GM12878 (cell line): ENCODE measurements around the gene CDR2. TPM values are rescaled to one million over a fixed set of nuclear protein-coding genes. Genes with fewer than 3 reads are reported as not detected.

Experiments used
- ATAC-seq: fragments of 200-7000 bp; cut with Tn5 transposase; 3 replicates; pipeline ENCODE4 v1.9.1; 2020; ENCODE audit warnings: mild to moderate bottlenecking, moderate library complexity
- BruUV-seq: library from RNA; stranded (reverse); fragments of 400-500 nt; replicated peaks from 2 replicates; lab custom pipeline; 2021; lab: Mats Ljungman, UMichigan
- CTCF ChIA-PET: fragments of 300-600 bp; sonication (Branson Sonifier 250); formaldehyde crosslinking; extraction: SDS; loops from one replicate; lab custom pipeline; 2021; ENCODE audit warnings: inconsistent platforms; lab: Yijun Ruan, JAX
- POLR2A ChIA-PET: fragments of 350-600 bp; formaldehyde crosslinking; extraction: SDS; loops from one replicate; lab custom pipeline; 2021; ENCODE audit warnings: inconsistent platforms; lab: Charles Lee
- RAD21 ChIA-PET: fragments of 300-600 bp; sonication (Branson Sonifier 250); formaldehyde crosslinking; loops from one replicate; lab custom pipeline; 2023; ENCODE audit warnings: antibody characterized with exemption; ENCODE audit not compliant: unreplicated experiment; lab: Charles Lee
- SMC1A ChIA-PET: fragments of 300-600 bp; sonication (Branson Sonifier 250); formaldehyde crosslinking; loops from one replicate; lab custom pipeline; 2023; ENCODE audit not compliant: unreplicated experiment, uncharacterized antibody; lab: Charles Lee
- DNase-seq: peaks from one replicate; pipeline ENCODE4 v3.0.0-alpha.2; 2011; ENCODE audit warnings: low read depth, low spot score
- FAIRE-seq: peaks from 3 replicates; lab custom pipeline; 2011; peaks lifted over from hg19 to GRCh38; lab: Jason Lieb, UNC
- H2AFZ ChIP-seq: 2 replicates; pipeline ENCODE4 v1.6.0; 2011; ENCODE audit warnings: low read depth, low read length, control low read depth; ENCODE audit not compliant: control insufficient read depth
- H3K27ac ChIP-seq: 2 replicates; pipeline ENCODE4 v1.5.1; 2011; ENCODE audit warnings: control low read depth; ENCODE audit not compliant: control insufficient read depth, insufficient read depth
- H3K27me3 ChIP-seq, 2 experiments: replicated peaks in 1 of 2; 2 replicates each; pipeline versions ENCODE4 v1.6.0 to v1.6.1; 2011; ENCODE audit warnings: low read length in 1 of 2; ENCODE audit not compliant: control insufficient read depth in 2 of 2, insufficient read depth in 2 of 2
- H3K36me3 ChIP-seq, 2 experiments: 2 replicates each; pipeline ENCODE4 v1.5.1; 2011; ENCODE audit warnings: low read length in 1 of 2; ENCODE audit not compliant: control insufficient read depth in 2 of 2, insufficient read depth in 2 of 2
- H3K4me1 ChIP-seq: 2 replicates; pipeline ENCODE4 v1.6.1; 2011; ENCODE audit warnings: mild to moderate bottlenecking, low read length, moderate library complexity, mixed read lengths; ENCODE audit not compliant: control insufficient read depth, insufficient read depth
- H3K4me2 ChIP-seq: 2 replicates; pipeline ENCODE4 v1.6.0; 2011; ENCODE audit warnings: control low read depth; ENCODE audit not compliant: control insufficient read depth, insufficient read depth
- H3K4me3 ChIP-seq: fragments of 200-600 bp; sonication (generic); 2 replicates; pipeline ENCODE4 v1.5.1; 2016
- H3K79me2 ChIP-seq: 2 replicates; pipeline ENCODE4 v1.6.0; 2011; ENCODE audit warnings: low read length; ENCODE audit not compliant: control insufficient read depth, insufficient read depth
- H3K9ac ChIP-seq: 2 replicates; pipeline ENCODE4 v1.8.0; 2011; ENCODE audit warnings: low read length, control low read depth, mixed read lengths; ENCODE audit not compliant: control insufficient read depth, insufficient read depth
- H3K9me3 ChIP-seq: replicated peaks from 3 replicates; pipeline ENCODE4 v1.5.1; 2011; ENCODE audit warnings: mild to moderate bottlenecking, low read length; ENCODE audit not compliant: control insufficient read depth, insufficient read depth
- H4K20me1 ChIP-seq: 2 replicates; pipeline ENCODE4 v1.6.0; 2011; ENCODE audit not compliant: control insufficient read depth, insufficient read depth
- CHD1 ChIP-seq: IDR thresholded peaks from 2 replicates; pipeline ENCODE4 v1.6.1; 2012; ENCODE audit warnings: low read depth, low read length, improper control_type of control experiment
- IRF4 ChIP-seq: IDR thresholded peaks from 2 replicates; pipeline ENCODE4 v1.6.1; 2011; ENCODE audit warnings: low read depth, low read length
- IRF5 ChIP-seq: fragments of 450-650 bp; IDR thresholded peaks from 2 replicates; pipeline ENCODE4 v1.6.1; 2017; ENCODE audit warnings: borderline replicate concordance
- KDM1A ChIP-seq: fragments of 200-600 bp; sonication (generic); IDR thresholded peaks from 2 replicates; pipeline ENCODE4 v1.6.1; 2016; ENCODE audit warnings: borderline replicate concordance
- MTA3 ChIP-seq: IDR thresholded peaks from 2 replicates; pipeline ENCODE4 v1.6.1; 2012; ENCODE audit warnings: low read length, inconsistent platforms, borderline replicate concordance
- NFIC ChIP-seq: IDR thresholded peaks from 2 replicates; pipeline ENCODE4 v1.6.1; 2012; ENCODE audit warnings: low read depth, mild to moderate bottlenecking, inconsistent platforms, low read length, moderate library complexity
- SREBF1 ChIP-seq: IDR thresholded peaks from 2 replicates; pipeline ENCODE4 v1.6.1; 2012; ENCODE audit warnings: mild to moderate bottlenecking, low read length
- TBL1XR1 ChIP-seq: IDR thresholded peaks from 2 replicates; pipeline ENCODE4 v1.6.1; 2012; ENCODE audit warnings: low read depth, low read length, improper control_type of control experiment
- TCF12 ChIP-seq: IDR thresholded peaks from 2 replicates; pipeline ENCODE4 v1.6.1; 2011; ENCODE audit warnings: low read depth, mild to moderate bottlenecking, low read length
- WGBS: methylation state at CpG from one replicate; pipeline ENCODE4 v1.1.6; 2016; ENCODE audit warnings: low lambda C conversion rate; ENCODE audit not compliant: insufficient replicate concordance, insufficient coverage; ENCODE audit errors: missing lambda C conversion rate; 5-methylcytosine and 5-hydroxymethylcytosine counted together
- in situ Hi-C: fragments of 300-500 bp; cut with MboI; formaldehyde crosslinking; loops from 9 replicates; pipeline ENCODE4 v1.14.3; 2018; ENCODE audit warnings: mixed read lengths
- intact Hi-C: fragments of 100-400 bp; cut with micrococcal nuclease; formaldehyde crosslinking; loops from one replicate; pipeline ENCODE4 v1.14.2; 2022; ENCODE audit not compliant: unreplicated experiment
- polyA plus RNA-seq, 11 experiments: library from polyadenylated mRNA; depleted of rRNA in 4 of 11; unstranded in 6 of 11; stranded (reverse) in 5 of 11; fragments of >200 nt; fragmentation: Nextera tagmentation in 4 of 11; fragmentation: Illumina TruSeq in 1 of 11; extraction: Ambion mirVana in 4 of 11; extraction: Trizol in 1 of 11; gene quantifications; 1 replicate in 1 of 11; 2 replicates in 10 of 11; pipeline versions ENCODE4 v1.2.1 to v1.2.3, GENCODE V29; 2011 to 2016; ENCODE audit warnings: inconsistent platforms in 2 of 11, missing spikeins in 2 of 11, low read depth in 1 of 11
- total RNA-seq, 4 experiments: library from RNA; depleted of rRNA in 3 of 4; stranded (reverse); fragments of >200 nt in 3 of 4; fragmentation: Illumina TruSeq in 1 of 4; extraction: Trizol in 1 of 4; gene quantifications; 2 replicates each; pipeline versions ENCODE4 v1.2.1 to v1.2.3, GENCODE V29; 2013 to 2021
- TF ChIP-seq, protein P1 (sequence below): fragments of 450-650 bp; IDR thresholded peaks from 2 replicates; pipeline ENCODE4 v1.6.1; 2017; ENCODE audit warnings: mild to moderate bottlenecking

CDR2 gene
- total and polyA plus RNA-seq, 10 of the 15 experiments (the other 5 are each of a cell fraction or from before 2014, with no cell fraction given): 4.8 to 24.3 (median 19.2) TPM

- CTCF ChIA-PET: no interaction called here
- RAD21 ChIA-PET: no interaction called here
- TF ChIP-seq IRF5 (no peak), NFIC (no peak), CHD1 (no peak), MTA3 (no peak), TCF12 (no peak), IRF4 (no peak), KDM1A (no peak), SREBF1 (no peak), TBL1XR1 (no peak)
- TF ChIP-seq, protein P1, sequence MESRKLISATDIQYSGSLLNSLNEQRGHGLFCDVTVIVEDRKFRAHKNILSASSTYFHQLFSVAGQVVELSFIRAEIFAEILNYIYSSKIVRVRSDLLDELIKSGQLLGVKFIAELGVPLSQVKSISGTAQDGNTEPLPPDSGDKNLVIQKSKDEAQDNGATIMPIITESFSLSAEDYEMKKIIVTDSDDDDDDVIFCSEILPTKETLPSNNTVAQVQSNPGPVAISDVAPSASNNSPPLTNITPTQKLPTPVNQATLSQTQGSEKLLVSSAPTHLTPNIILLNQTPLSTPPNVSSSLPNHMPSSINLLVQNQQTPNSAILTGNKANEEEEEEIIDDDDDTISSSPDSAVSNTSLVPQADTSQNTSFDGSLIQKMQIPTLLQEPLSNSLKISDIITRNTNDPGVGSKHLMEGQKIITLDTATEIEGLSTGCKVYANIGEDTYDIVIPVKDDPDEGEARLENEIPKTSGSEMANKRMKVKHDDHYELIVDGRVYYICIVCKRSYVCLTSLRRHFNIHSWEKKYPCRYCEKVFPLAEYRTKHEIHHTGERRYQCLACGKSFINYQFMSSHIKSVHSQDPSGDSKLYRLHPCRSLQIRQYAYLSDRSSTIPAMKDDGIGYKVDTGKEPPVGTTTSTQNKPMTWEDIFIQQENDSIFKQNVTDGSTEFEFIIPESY: no peak
- TF ChIP-seq, all 136 proteins: peak for 0
- BruUV-seq: no TSS peak
- H4K20me1 ChIP-seq: no peaks in the 10 kb centered on the region
- intact Hi-C loops: no loop called here
- H2AFZ ChIP-seq: no peak overlapping the region
- ChIA-PET SMC1A (interaction anchor here (0.6 to 0.8 kb wide), 3 partner anchors 19 to 66 kb away, joined by 3 read pairs; no protein-coding TSS in a partner anchor), POLR2A (no interaction called here)
- no peaks in the 10 kb centered on the region for H3K27me3 ChIP-seq
- no peaks in the 10 kb centered on the region for H3K4me1 ChIP-seq
- DNase-seq: no peak
- no peak for FAIRE-seq
- H3K4me3 ChIP-seq: no peak overlapping the region
- H3K9me3 ChIP-seq: no peaks in the 10 kb centered on the region
- no peaks in the 10 kb centered on the region for H3K79me2 ChIP-seq
- H3K36me3 ChIP-seq: no peaks in the 10 kb centered on the region
- H3K4me2 ChIP-seq: no peak overlapping the region
- H3K27ac ChIP-seq: no peak overlapping the region
- 100% methylated on average over 2 of the region's 2 CpGs for WGBS
- no peak overlapping the region for H3K9ac ChIP-seq
- no peak for ATAC-seq
- in situ Hi-C loops: no loop called here
Observed at GRCh38 chr16:22386976-22387375, 12.6 kb upstream of the CDR2 start.
